SK-N-MC (cell line): Measurements from ENCODE around the gene TGOLN2.
"Not testable (repeated sequence)": the region's sequence is repeated elsewhere in the genome, so short reads cannot be mapped to it uniquely, and the experiment has no call there.

Experiments
- EZH2 ChIP-seq: fragments of 200-600 bp; sonication (generic); IDR thresholded peaks from one replicate; pipeline ENCODE4 v1.6.1; 2017; ENCODE audit warnings: antibody characterized with exemption
- FOXP2 ChIP-seq: optimal IDR thresholded peaks from 2 replicates; pipeline ENCODE3; 2011; ENCODE audit warnings: mild to moderate bottlenecking, moderate library complexity; ENCODE audit not compliant: insufficient read depth; ENCODE audit errors: extremely low read length, control extremely low read depth
- POLR2AphosphoS5 ChIP-seq: IDR thresholded peaks from 2 replicates; pipeline ENCODE4 v1.6.1; 2012; ENCODE audit warnings: mild to moderate bottlenecking, low read depth, low read length, borderline replicate concordance

GRCh38 chr2:85329701-85330100, 1.9 kb upstream of the TGOLN2 start:
- TF ChIP-seq POLR2AphosphoS5, EZH2, FOXP2: not testable (repeated sequence)
